Activated naive CD4-positive, alpha-beta T cell treated with anti-CD3 and anti-CD28 coated beads, Interleukin-2, amount 50 U/mL, for 16 hours (primary cell): ENCODE results near the gene SLC6A11.

ENCODE experiments used
- DNase-seq: peaks from one replicate; pipeline ENCODE4 v3.0.0-alpha.2; 2020

Gene SLC6A11

GRCh38 chr3:10933805-10934481, 117.9 kb downstream of the SLC6A11 start:
- DNase-seq = no peak

- no peak for DNase-seq
These were observed 119.0 kb downstream of the SLC6A11 start for GRCh38 chr3:10935028-10935427.

GRCh38 chr3:10935846-10936631, 120.0 kb downstream of the SLC6A11 start:
- DNase-seq = no peak

- no peak for DNase-seq
These were observed 120.7 kb downstream of the SLC6A11 start for GRCh38 chr3:10936686-10937085.

- no peak for DNase-seq
These were observed 121.3 kb downstream of the SLC6A11 start for GRCh38 chr3:10937141-10937825.

- no peak for DNase-seq
These were observed 123.5 kb downstream of the SLC6A11 start for GRCh38 chr3:10939556-10939955.

GRCh38 chr3:10940106-10940505, 124.1 kb downstream of the SLC6A11 start:
- DNase-seq = no peak

- DNase-seq = no peak
These were observed 125.9 kb downstream of the SLC6A11 start for GRCh38 chr3:10941972-10942371.

GRCh38 chr3:10942690-10943205, 126.7 kb downstream of the SLC6A11 start:
- DNase-seq = no peak

GRCh38 chr3:10944866-10945265, 128.8 kb downstream of the SLC6A11 start:
- DNase-seq = no peak

GRCh38 chr3:10945683-10946287, 129.8 kb downstream of the SLC6A11 start:
- peak; percentile 39 for DNase-seq

GRCh38 chr3:10946526-10946925, 130.5 kb downstream of the SLC6A11 start:
- no peak for DNase-seq

GRCh38 chr3:10948326-10948725, 132.3 kb downstream of the SLC6A11 start:
- DNase-seq = no peak

GRCh38 chr3:10949197-10949596, 133.2 kb downstream of the SLC6A11 start:
- no peak for DNase-seq

GRCh38 chr3:10950476-10951294, 134.7 kb downstream of the SLC6A11 start:
- no peak for DNase-seq

- DNase-seq = no peak
These were observed 135.4 kb downstream of the SLC6A11 start for GRCh38 chr3:10951295-10951926.

GRCh38 chr3:10952525-10952924, 136.5 kb downstream of the SLC6A11 start:
- DNase-seq = no peak

GRCh38 chr3:10954740-10955139, 138.7 kb downstream of the SLC6A11 start:
- DNase-seq = no peak

GRCh38 chr3:10955711-10956453, 139.9 kb downstream of the SLC6A11 start:
- DNase-seq = no peak

- DNase-seq = no peak
These were observed 140.5 kb downstream of the SLC6A11 start for GRCh38 chr3:10956531-10956930.

- DNase-seq = no peak
These were observed 141.0 kb downstream of the SLC6A11 start for GRCh38 chr3:10956986-10957385.
